CD4-positive, alpha-beta T cell treated with Interleukin-10 for 1 hour (primary cell): Measurements from ENCODE around the gene NSUN6.

Experiments used
- DNase-seq: peaks from one replicate; pipeline ENCODE4 v3.0.0-alpha.2; 2020

NSUN6 gene

DNA sequence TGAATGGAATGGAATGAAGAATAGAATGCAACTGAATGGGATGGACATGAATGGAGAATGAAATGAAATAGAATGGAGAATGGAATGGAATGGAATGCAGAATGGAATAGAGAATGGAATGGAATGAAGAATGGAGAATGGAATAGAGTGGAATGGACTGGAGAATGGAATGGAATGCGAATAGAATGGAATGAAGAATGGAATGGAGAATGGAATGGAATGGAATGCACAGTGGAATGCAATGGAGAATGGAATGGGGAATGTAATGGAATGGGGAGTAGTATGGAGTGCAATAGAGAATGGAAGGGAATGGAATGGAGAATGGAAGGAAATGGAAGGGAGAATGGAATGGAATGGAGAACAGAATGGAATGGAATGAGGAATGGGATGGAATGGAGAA is 93.4 kb downstream of the NSUN6 start:
- DNase-seq, result no peak

DNA sequence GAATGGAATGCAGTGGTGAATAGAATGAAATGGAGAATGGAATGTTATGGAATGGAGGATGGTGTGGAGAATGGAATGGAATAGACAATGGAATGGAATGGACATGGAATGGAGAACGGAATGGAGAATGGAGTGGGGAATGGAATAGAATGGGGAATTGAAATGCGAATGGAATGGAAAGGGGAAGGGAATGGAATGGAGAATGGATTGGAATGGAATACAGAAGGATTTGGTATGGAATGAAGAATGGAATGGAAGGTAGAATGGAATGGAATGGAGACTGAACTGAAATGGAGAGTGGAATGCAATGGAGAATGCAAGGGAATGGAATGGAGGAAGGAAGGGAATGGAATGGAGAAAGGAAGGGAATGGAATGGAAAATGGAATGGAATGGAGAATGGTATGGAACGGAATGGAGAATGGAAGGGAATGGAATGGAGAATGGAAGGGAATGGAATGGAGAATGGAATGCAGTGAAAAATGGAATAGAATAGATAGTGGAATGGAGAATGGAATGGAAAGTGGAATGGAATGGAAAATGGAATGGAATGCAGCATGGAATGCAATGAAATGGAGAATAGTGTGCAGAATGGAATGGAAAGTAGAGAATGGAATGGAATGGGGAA is 94.8 kb downstream of the NSUN6 start:
- DNase-seq, result no peak

DNA sequence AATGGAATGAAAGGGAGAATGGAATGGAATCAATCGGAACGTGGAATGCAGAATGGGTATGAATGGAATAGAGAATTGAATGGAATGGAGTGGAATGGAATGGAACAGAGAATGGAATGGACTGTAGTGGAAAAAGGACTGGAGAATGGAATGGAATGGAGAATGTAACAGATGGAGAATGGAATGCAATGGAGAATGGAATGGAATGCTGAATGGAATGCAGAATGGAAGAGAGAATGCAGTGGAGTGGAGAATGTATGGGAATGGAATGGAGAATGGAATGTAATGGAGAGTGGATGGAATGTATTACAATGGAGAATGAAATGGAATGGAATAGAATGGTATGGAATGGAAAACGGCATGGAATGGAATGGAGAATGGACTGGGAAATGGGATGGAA is 96.9 kb downstream of the NSUN6 start:
- no peak for DNase-seq

DNA sequence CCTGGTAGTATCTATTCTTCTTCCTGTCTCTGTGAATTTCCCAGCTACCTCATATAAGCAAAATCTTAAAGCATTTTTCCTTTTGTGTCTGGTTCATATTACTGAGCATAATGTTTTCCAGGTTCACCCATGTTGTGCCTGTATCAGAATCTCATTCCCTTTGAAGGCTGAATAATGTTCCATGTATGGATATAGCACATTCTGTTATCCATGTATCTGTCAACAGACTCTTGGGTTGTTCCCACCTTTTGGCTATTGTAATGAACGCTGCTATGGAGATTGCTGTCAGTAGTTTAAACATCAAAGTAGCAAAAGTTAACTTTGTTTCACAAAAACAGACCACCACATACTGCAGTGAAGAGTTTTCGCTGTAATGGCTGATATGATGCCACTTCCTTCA is 99.9 kb downstream of the NSUN6 start:
- DNase-seq, result no peak

DNA sequence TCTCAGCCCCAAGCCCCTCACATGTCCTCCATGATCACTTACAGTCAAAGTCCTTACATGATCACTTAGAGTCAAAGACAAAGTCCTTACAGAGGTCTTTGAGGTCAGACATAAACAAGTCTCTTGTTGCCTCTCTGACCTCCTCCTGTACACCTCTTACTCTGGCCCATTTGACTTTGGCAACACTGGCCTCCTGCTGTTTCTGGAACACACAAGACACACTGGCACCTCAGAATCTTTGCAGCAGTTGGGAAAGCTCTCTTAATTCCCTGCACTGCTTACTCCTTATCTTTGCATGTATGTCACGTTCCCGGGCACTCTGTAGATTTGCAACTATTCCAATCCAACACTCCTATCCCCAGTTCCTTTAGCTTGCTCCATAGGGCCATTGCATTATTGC is 102.3 kb downstream of the NSUN6 start:
- no peak for DNase-seq

DNA sequence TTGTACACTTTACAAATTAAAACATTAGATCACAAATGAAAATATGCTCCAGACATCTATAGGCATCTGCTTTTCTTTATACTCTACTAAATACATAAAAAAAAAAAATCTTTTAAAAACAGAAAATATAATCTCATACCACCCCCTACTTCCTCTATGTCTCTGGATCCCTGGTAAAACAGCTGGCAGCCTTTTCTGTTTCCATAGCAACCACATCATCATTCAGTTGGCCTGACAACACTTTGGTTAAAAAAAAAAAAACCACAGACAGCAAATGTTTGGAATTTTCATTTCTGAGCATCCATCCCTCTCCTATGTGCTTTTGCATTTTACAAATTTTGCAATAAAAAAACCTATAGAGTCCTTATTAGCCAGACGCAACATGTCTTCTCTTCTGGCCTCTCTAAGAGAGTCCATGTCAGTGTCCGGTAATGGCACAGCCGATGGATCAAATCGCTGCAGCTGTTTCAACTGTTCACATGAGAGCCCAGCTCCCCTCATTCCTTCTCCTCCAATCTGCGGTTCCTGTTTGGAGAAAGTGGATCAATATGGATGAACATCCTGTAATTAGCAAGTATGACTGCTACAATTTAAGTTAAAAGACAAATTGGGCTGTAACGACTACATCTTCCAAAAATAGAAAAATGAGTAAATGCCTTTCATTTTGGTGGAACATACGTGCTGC is 105.6 kb downstream of the NSUN6 start:
- no peak for DNase-seq

DNA sequence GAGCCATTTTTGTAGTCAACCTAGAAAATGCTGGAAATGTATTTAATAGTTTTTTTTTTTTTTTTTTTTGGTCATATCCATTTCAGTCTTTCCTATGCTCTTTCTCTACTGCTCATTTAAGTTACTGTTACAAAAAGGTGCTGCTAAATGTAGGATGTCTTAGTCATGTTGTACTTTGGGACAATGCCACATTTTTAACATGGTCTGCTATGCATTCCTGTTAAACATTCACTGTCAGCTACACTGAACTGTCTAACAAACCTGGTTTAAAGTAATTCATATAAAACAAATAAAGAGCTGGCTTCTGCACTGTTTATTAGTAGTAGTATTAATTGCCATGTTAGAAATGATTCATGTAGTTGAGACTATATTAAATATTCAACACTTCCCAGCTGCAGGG is 108.6 kb downstream of the NSUN6 start:
- no peak for DNase-seq

DNA sequence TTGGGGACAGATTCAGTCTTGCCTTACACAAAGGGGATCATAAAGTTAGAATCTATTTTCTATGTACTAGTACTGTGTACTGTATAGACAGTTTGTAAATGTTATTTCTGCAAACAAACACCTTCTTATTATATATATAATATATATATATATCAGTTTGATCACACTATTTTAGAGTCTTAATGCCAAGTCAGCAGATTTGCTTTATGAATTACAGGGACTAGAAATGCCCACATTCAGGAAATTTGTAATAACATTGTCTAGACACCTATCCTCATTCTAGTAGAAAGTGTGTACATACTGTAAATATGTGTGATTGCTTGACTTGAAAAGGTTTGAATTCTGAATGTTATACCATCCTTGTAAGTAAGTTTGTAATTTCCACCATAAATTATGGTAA is 111.2 kb downstream of the NSUN6 start:
- no peak for DNase-seq

DNA sequence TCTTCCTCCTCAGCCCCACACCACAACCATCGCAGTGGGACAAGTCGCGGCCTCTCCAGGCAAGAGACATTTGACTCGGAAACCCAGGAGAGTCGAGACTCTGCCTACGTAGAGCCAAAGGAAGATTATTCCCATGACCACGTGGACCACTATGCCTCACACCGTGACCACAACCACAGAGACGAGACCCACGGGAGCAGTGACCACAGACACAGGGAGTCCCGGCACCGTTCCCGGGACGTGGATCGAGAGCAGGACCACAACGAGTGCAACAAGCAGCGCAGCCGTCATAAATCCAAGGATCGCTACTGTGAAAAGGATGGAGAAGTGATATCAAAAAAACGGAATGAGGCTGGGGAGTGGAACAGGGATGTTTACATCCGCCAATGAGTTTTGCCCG is 112.1 kb downstream of the NSUN6 start:
- DNase-seq, result no peak

DNA sequence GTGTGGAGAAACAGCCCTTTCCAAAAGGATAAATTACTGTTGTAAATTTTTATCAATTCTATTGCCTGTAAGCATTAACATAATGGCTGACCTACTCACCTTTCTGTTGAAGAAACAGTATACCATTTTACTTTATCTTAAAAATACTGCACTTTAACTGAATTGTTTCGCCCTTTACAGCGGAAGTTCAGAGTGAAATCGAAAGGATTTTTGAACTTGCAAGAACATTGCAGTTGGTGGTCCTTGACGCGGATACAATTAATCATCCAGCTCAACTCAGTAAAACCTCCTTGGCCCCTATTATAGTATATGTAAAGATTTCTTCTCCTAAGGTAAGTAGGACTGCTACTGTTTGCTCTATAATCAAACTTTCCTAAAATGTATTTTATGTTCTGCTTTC is 117.5 kb downstream of the NSUN6 start:
- DNase-seq, result no peak

DNA sequence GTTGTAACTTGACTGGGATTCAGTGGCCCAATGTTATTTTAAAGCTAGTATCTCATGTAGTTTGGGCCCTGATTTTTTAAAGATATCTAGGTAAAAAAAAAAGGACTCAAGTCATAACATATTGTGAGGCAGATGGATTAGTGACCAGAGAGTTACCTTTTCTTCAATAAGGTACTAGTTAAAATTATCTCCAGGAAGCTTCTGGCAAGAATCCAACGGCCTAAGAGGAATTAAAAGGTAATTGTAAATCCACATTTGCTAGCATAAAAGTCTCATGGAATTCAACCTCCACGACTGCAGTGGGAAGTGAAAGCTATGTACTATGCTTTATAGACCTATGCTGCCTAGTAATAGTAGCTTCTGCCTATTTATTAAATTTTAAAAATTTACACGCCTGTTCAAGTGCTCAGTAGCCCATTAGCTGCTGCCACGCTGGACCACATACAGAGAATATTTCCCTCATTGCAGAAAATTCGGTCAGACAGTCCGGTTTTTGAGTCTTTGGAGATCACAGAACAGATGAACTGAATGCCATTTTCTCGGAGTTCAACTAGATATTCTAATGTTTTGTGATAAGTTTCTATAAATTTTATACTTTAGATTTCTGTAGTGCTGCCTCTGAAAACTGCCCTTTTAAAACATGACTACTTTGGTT is 118.4 kb downstream of the NSUN6 start:
- DNase-seq, result no peak

DNA sequence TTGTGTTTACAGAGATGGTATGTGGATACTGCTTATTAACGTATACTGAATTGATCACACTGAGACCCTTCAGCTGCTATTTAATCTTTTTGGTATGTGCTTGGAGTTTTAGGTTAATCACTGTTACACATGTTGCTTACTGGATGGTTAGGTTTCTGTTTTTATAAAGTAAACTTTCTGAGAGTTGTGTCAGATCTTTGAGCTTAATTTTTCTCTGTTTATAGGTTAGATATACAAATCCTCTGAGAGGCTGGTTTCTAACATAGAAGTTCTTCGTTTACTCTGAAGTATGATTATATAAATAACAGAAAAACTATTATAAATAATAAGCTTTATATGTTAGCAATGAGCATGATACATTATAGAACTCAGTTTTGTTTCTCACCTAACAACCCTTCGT is 123.1 kb downstream of the NSUN6 start:
- DNase-seq, result no peak

DNA sequence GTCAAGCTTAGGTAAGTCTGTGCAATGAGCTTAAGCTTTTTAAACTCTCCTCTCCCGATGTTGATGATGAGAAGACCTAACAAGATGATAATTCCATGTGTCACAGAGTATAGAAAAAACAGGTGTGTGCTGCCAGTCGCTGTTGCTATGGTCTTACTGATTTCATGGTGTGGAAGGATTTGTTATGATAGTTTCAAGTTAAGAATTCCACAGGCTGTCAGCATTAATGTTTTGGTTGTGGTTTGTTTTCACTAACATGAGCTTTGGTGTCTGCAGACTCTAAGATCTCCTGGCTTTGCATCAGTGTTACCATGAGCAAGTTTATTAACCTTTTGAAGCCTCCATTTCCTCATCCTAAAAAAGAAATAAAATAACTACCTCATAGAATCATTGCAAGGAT is 123.7 kb downstream of the NSUN6 start:
- DNase-seq, result no peak

DNA sequence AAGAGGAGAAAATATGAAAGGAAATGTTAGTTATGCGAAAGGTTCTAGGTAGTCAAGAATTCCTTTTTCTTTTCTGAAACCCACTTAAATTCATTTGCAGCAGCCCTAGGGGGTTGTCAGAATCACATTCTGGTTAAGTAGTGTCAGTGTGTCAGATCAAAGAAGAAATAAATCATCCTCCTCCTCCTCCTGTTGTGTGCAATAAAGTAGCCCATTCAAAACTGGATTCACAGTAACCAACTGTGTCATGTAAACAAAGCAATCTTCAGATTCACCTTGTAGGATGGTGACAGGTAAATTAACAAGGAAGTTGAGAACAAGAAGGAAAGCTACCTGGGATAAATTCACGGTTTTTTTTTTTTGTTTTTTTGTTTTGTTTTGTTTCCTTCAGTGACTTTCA is 127.5 kb downstream of the NSUN6 start:
- DNase-seq, result no peak

DNA sequence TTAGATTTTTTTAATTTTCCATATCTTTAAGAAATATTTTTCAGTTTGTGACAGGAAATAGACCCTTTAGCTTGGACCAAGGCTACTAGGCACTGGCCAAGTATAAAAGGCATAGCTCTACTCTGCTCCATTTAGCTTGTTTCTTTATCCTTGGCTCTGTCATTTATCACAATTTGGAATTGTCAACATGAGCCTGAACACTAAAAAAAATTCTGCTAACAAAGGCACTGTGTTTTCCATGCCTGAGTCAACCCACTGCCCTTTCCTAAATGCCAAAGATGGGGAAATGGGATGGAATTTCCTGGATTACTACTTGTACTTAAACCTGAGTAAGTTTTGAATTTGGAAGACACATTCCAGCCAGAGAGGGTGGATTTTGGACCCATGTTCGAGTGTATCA is 128.4 kb downstream of the NSUN6 start:
- no peak for DNase-seq

DNA sequence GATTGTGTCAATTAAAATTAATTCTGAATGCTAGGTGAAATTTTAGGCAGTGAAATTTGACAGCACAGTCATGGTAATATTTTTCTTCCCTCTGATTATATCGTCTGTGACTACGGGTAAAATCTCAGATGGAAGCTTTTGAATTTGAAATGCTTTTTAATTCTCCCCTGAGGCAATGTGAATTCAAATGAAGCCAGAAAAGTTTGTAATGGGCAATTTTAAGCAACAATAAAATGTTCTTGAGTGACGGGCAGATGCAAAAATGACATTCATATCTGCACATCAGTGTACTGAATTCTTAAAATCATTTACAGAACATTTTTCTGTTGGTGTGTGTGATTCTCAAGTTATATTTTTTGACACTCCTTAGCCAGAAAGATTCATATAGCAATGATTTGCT is 134.5 kb downstream of the NSUN6 start:
- no peak for DNase-seq

DNA sequence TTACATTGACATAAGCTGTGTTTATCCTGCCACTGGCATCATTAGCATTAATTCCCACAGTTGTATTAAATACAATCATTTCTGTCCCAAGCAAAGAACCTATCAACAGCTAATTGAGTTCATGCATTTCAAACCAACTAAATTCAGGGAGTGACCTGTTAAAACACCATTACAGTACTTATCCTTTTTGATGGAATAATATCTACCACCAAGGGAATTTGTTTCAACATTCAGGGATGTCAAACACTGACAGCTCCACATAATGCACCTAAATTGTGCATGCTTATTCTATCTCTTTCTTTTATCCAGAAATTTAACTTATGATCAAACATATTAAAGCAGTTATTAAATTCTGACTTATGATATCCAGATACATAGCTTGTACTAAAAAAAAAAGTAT is 136.8 kb downstream of the NSUN6 start:
- no peak for DNase-seq

DNA sequence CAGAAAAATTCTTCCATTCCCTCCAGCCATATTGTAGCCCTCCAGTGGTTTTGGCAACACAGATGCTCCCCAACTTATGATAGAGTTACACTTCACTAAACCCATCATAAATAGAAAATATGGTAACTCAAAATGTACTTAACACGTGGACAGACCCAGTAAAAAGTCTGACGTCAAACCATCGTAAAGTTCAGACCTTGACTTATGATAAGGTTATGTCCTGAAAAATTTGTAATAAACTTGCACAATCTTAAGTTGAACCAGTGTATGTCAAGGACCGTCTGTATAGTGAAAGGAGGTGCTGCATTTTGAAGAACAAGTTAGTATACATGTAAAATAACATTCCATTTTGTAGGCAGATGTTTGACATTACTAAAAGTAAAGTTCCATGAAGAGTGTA is 142.8 kb downstream of the NSUN6 start:
- no peak for DNase-seq

DNA sequence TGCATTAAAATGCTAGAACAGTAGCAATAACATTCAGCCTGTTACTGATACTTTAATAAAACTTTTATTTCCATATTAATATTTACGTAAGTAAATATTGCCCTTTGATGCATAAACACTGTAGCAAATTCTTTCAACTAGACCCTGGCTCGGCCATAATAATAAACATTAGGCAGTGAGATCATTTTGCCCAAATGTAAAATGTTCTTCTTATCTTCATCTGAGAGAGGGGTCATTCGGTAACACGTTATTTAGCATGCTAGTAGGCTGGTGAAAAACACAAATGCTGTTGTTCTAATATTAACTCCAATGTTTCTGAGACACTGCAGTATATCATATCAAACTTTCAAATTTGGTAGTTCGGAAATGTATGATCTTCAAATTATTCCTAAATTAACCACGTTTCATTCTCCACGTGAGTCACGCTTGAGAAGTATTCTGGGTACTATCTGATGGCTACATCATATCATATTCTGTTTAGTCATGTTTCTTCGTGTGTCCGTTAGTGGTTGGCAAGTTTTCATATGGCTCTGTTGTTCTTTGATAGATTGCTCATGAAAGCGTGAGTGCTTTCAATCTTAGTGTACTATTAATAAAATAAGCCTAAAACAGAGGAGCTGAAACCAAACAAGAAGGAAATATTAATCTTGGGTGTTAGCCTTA is 145.8 kb downstream of the NSUN6 start:
- no peak for DNase-seq

DNA sequence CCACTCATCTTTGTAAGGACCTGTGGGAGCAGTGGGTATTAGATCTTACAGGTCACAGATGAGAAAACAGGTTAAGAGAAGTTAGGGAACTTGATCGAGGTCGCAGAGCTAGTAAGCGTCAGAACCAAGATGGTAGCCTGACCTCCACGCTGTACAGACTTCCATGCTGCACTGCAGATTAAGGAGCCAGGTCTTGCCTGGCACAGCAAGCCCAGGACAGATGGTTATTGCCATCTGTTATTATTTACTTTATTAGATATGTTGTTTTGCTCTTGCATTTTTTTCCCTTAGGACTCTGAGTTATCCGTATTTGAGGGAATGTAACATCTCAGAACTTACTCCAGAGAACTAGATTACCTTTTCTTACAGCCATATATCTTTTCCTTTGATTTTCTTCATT is 147.2 kb downstream of the NSUN6 start:
- DNase-seq, result no peak

DNA sequence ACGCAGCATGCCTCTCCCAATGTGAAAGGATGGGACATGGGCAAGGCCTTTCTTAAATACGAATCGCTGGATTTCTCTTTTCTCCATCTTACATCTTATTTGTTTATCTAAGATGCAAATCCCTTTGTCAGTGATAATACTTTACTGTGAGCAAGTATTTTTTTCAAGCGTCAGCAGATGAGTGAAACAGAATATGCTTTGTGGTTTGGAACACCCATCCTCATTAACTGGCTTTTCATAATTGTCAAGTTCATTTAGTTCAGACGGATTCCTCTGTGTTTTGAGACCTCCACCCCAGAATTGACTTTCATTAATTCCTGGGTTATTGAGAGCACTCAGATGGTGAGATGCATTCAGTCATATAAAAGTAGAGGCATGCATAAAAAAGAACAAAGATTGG is 149.8 kb downstream of the NSUN6 start:
- DNase-seq, result no peak

DNA sequence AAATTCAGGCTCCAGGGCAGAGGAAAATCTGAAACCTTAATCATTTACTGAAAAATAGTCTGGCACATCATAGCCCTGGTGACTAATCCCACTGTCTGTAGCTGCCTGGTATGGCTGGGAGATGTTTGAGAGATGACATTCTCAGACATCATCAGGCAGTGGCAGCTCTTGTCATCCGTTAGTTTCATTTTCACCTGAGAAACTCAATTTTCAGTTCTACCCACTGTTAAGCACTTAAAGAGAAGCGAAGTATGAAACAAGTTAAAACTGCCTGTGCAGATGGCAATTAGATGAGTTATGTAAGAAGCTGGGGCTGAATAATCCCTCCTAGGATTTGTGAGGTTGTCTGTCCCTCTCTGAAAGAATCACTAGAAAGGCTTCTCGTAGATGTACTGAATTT is 150.2 kb downstream of the NSUN6 start:
- DNase-seq, result no peak

DNA sequence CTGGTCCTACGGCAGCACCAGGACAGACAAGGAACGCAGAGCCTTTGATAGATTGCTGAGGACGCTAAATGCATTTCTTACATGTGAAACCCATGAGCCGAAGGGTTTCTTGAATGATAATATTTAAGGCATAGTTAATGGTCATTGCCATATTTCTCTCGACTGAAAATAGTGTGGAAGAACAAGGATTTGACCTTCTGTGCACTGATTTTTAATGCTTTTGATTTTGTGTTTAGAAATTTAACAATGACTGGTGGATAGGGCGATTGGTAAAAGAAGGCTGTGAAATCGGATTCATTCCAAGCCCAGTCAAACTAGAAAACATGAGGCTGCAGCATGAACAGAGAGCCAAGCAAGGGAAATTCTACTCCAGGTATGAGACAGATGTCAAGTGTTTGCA is 150.8 kb downstream of the NSUN6 start:
- no peak for DNase-seq

DNA sequence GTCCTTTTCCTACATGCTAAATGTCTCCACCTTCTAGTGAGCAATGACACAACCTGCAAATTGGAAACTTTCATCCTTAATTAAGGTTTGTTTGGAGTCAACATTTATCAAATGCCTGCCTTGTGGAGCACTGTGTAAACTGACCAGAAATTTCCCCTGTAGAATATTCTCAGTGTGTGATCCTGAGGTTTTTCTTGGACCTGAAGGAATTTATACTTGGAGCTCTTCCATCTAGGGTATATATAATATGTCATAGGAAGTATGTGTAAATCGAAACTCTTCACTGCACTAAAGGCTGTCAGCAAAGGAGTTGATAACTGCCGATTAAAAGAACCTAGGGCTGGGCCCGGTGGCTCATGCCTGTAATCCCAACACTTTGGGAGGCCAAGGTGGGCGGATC is 152.4 kb downstream of the NSUN6 start:
- no peak for DNase-seq
